Ascending aorta (tissue), 2 donors: ENCODE data around the gene GNG8. TPM values are rescaled to one million over a fixed set of nuclear protein-coding genes. Genes with fewer than 3 reads are reported as not detected.

ENCODE experiments used
- DNase-seq, 2 donors: peaks; one replicate each; pipeline ENCODE4 v3.0.0-alpha.2; 2019; ENCODE audit warnings: low spot score in 2 of 2
- H3K27ac ChIP-seq, 2 donors: fragments of 200-600 bp; sonication (generic); one replicate each; pipeline ENCODE4 v1.5.1; 2016 to 2017; ENCODE audit warnings: mild to moderate bottlenecking in 1 of 2
- H3K27me3 ChIP-seq: fragments of 200-600 bp; sonication (generic); one replicate; pipeline ENCODE4 v1.5.1; 2017
- H3K36me3 ChIP-seq, 2 donors: fragments of 200-600 bp; sonication (generic); one replicate each; pipeline ENCODE4 v1.5.1; 2016
- H3K4me1 ChIP-seq, 2 donors: fragments of 200-600 bp; sonication (generic); one replicate each; pipeline ENCODE4 v1.5.1; 2016 to 2017; ENCODE audit warnings: mild to moderate bottlenecking in 1 of 2
- H3K4me3 ChIP-seq, 2 donors: fragments of 200-600 bp; sonication (generic); one replicate each; pipeline ENCODE4 v1.5.1; 2016 to 2017; ENCODE audit warnings: mild to moderate bottlenecking in 1 of 2
- H3K9me3 ChIP-seq, 2 donors: fragments of 200-600 bp; sonication (generic); one replicate each; pipeline ENCODE4 v1.5.1; 2016
- CTCF ChIP-seq, 3 experiments: fragments of 200-600 bp in 2 of 3; fragments of 450-650 bp in 1 of 3; sonication (generic) in 2 of 3; IDR thresholded peaks; one replicate each; pipeline ENCODE4 v1.5.1; 2016 to 2019; ENCODE audit warnings: antibody characterized with exemption in 3 of 3, mild to moderate bottlenecking in 1 of 3, moderate library complexity in 1 of 3
- intact Hi-C: fragments of 100-400 bp; cut with DNase I; formaldehyde crosslinking; loops from one replicate; pipeline ENCODE4 v1.15.1; 2023
- total RNA-seq: library from RNA; depleted of rRNA; stranded (reverse); fragments of >200 nt; gene quantifications from one replicate; pipeline ENCODE4 v1.1.0, GENCODE V29; 2016

GNG8 gene
- total RNA-seq, 1 donor from 2014 or later = not detected

- Histone ChIP-seq H3K4me1 (peaks cover 23 to 46% of the 10 kb centered on the region in 2 donors), H3K27ac (peak within 1 kb of the TSS; percentile 97 to 98), H3K9me3 (no peaks in the 10 kb centered on the region), H3K27me3 (no peaks in the 10 kb centered on the region), H3K36me3 (peaks cover 0 to 8% of the 10 kb centered on the region in 2 donors), H3K4me3 (peak within 1 kb of the TSS; percentile 47 to 77)
- TF ChIP-seq CTCF (IDR thresholded peaks at IDR 0.05) = no peak
- intact Hi-C loops = loop anchor here (2.0 to 10.0 kb wide), 2 partner anchors 24 to 620 kb away; partner anchors contain the start of gene CALM3
- peak; percentile 72 to 96 for DNase-seq
Measured at GRCh38 chr19:46624958-46625661, 10.9 kb downstream of the GNG8 start, which contains the start of gene PTGIR. Gene PTGIR, minus strand, starts transcription at chr19:46625089. Its CDS starts 864 bp downstream, at chr19:46624225.

DNA sequence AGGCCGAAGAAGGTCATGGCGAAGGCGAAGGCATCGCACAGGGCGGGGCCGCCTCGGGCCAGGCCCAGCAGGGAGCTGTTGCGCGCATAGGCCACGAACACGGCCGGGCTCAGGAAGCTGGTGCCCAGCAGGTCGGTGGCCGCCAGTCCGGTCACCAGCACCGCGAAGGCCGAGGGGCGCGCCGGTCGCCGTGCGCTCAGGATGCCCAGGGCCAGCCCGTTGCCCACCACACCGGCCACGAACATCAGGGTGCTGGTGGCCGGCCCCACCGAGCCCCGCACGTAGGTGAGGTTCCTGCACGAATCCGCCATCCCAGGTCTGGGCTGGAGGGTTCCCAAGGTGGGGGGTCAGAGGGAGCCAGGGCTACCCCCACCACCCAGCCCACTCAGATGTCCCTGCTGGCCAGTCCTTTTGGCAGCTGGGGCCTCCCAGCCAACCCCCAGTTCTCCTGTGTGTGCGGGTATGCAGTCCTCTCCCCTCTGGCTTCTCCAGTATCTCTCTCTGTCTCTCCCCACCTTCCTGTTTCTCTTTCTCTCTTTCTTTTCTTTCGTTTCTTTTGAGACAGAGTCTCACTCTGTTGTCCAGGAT lies 12.0 kb downstream of the GNG8 start:
- Histone ChIP-seq H3K36me3 (peaks cover 0 to 8% of the 10 kb centered on the region in 2 donors), H3K27me3 (no peaks in the 10 kb centered on the region), H3K4me1 (peaks cover 29 to 46% of the 10 kb centered on the region in 2 donors), H3K4me3 (peak overlapping the region; percentile 47 to 77), H3K27ac (peak overlapping the region; percentile 97 to 98), H3K9me3 (no peaks in the 10 kb centered on the region)
- no peak for DNase-seq
- intact Hi-C loops = loop anchor here (2.0 to 10.0 kb wide), 2 partner anchors 23 to 621 kb away; partner anchors contain the start of gene CALM3
- TF ChIP-seq CTCF (IDR thresholded peaks at IDR 0.05) = no peak

- H3K9me3 ChIP-seq = no peaks in the 10 kb centered on the region
- H3K4me1 ChIP-seq = peaks cover 32 to 50% of the 10 kb centered on the region in 2 donors
- intact Hi-C loops = loop anchor here (10.0 kb wide), 1 partner anchor 623 kb away; no protein-coding TSS in a partner anchor
- H3K4me3 ChIP-seq = peak overlapping the region; percentile 47 to 77
- TF ChIP-seq CTCF (IDR thresholded peaks at IDR 0.05) = no peak
- DNase-seq = no peak
- peaks cover 0 to 8% of the 10 kb centered on the region in 2 donors for H3K36me3 ChIP-seq
- peak overlapping the region; percentile 97 to 98 for H3K27ac ChIP-seq
- no peaks in the 10 kb centered on the region for H3K27me3 ChIP-seq
Measured at GRCh38 chr19:46622118-46622446, 13.9 kb downstream of the GNG8 start.

- Histone ChIP-seq H3K4me1 (peaks cover 34 to 50% of the 10 kb centered on the region in 2 donors), H3K9me3 (no peaks in the 10 kb centered on the region), H3K27ac (peak overlapping the region; percentile 97 to 98), H3K27me3 (no peaks in the 10 kb centered on the region), H3K4me3 (peak overlapping the region; percentile 47 to 77), H3K36me3 (peaks cover 0 to 8% of the 10 kb centered on the region in 2 donors)
- intact Hi-C loops = loop anchor here (10.0 kb wide), 1 partner anchor 623 kb away; no protein-coding TSS in a partner anchor
- TF ChIP-seq CTCF (IDR thresholded peaks at IDR 0.05) = peak in 2 of 3 experiments; percentile 19 to 51
- no peak for DNase-seq
Measured at GRCh38 chr19:46621191-46622117, 14.5 kb downstream of the GNG8 start.

- no peak for TF ChIP-seq CTCF (IDR thresholded peaks at IDR 0.05)
- Histone ChIP-seq H3K27ac (peak overlapping the region; percentile 97 to 98), H3K9me3 (no peaks in the 10 kb centered on the region), H3K4me1 (peaks cover 27 to 44% of the 10 kb centered on the region in 2 donors), H3K4me3 (peak overlapping the region; percentile 47 to 77), H3K36me3 (peaks cover 0 to 8% of the 10 kb centered on the region in 2 donors), H3K27me3 (no peaks in the 10 kb centered on the region)
- DNase-seq = peak; percentile 54 to 88
- intact Hi-C loops = loop anchor here (10.0 kb wide), 1 partner anchor 624 kb away; no protein-coding TSS in a partner anchor
Measured at GRCh38 chr19:46620716-46621115, 15.3 kb downstream of the GNG8 start.
